GM21786 (cell line): ENCODE measurements around the gene FAM118B.
"Not testable (repeated sequence)": the region's sequence is repeated elsewhere in the genome, so short reads cannot be mapped to it uniquely, and the experiment has no call there.

Experiments used
- ATAC-seq: cut with Tn5 transposase; IDR thresholded peaks from one replicate; pipeline ENCODE4 v1.9.1; 2021; ENCODE audit not compliant: unreplicated experiment

FAM118B gene

DNA sequence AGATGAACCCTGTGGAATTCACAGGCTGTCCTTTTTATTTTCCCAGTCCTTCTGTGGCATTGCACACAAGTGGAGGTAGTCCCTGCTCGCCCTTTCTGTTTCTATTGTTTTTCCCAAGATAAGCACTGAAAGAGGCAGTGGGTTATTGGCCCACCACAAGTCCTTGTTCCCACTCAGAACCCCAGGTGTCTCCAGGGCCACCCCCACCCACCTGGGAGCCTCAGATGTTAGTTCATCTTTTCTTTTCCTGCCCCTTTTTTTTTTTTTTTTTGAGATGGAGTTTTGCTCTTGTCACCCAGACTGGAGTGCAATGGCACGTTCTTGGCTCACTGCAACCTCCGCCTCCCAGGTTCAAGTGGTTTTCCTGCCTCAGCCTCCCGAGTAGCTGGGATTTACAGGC lies 97.2 kb downstream of the FAM118B start:
- not testable (repeated sequence) for ATAC-seq

GRCh38 chr11:126310200-126310991 lies 98.8 kb downstream of the FAM118B start:
- ATAC-seq = peak; percentile 39

GRCh38 chr11:126310992-126311310 lies 99.4 kb downstream of the FAM118B start:
- ATAC-seq = no peak

- peak; percentile 75 for ATAC-seq
These were observed 100.1 kb downstream of the FAM118B start for GRCh38 chr11:126311401-126312291.
